ENCODE measurements around the gene WNT7A.

DNA sequence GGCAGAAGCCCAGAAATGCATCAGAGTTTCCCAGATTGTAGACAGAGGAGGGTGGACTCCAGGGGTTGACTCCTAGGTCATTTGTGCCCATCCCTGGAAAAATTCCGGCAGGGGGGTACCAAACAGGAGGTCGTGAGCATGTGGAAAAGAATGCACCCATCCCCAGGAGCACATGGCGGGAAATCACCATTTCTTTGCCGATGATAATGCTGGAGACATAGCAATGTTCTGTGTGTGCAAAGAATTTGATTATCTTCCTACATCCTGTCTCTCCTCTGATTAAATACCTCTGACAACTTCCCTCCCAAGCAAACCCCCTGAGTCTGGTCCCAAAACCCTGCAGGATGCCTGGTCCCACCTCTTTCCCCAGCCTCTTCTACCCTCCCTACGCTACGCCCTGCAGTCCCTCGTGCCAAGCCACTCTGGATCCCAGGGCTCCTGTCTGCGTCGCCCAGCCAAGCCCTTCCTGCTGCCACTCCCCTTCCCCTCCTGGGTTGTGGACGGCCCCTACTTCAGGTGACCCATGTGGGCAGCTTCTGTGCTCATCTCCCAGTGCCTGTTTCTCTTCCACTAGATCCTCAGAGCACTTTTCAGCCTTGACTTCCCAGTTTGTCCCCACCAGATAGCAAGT is 15.8 kb downstream of the WNT7A start:
- TF ChIP-seq, protein P1, sequence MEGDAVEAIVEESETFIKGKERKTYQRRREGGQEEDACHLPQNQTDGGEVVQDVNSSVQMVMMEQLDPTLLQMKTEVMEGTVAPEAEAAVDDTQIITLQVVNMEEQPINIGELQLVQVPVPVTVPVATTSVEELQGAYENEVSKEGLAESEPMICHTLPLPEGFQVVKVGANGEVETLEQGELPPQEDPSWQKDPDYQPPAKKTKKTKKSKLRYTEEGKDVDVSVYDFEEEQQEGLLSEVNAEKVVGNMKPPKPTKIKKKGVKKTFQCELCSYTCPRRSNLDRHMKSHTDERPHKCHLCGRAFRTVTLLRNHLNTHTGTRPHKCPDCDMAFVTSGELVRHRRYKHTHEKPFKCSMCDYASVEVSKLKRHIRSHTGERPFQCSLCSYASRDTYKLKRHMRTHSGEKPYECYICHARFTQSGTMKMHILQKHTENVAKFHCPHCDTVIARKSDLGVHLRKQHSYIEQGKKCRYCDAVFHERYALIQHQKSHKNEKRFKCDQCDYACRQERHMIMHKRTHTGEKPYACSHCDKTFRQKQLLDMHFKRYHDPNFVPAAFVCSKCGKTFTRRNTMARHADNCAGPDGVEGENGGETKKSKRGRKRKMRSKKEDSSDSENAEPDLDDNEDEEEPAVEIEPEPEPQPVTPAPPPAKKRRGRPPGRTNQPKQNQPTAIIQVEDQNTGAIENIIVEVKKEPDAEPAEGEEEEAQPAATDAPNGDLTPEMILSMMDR (IDR thresholded peaks at IDR 0.05; ENCODE audit: low read length), result no peak
- TF ChIP-seq EZH2 (optimal IDR thresholded peaks at IDR 0.05; ENCODE audit: low read depth, low read length), result no peak
